HG02981 (cell line): ENCODE data around the gene SIGLEC6.
"Not testable (repeated sequence)": the region's sequence is repeated elsewhere in the genome, so short reads cannot be mapped to it uniquely, and the experiment has no call there.

Experiments used
- ATAC-seq: cut with Tn5 transposase; IDR thresholded peaks from one replicate; pipeline ENCODE4 v1.9.1; 2021; ENCODE audit warnings: mild to moderate bottlenecking, moderate library complexity; ENCODE audit not compliant: unreplicated experiment

SIGLEC6 gene

DNA sequence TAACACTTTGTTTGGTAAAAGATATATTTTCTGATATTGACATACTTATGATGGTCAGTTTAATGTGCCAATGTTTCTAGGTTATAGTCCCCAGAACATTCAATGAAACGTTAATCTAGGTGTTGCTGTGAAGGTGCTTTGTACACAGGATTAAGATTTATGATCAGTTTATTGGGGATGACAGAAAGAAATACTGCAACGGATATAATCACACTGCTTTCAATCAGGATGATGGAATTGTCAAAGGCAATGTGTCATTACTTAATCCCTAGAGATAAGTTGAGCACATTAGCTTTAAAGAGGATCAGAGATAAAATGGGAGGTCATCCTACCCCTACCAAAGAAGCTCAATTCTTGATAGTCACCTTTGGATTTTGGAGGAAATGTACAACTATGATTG is 17.5 kb downstream of the SIGLEC6 start:
- ATAC-seq = no peak

DNA sequence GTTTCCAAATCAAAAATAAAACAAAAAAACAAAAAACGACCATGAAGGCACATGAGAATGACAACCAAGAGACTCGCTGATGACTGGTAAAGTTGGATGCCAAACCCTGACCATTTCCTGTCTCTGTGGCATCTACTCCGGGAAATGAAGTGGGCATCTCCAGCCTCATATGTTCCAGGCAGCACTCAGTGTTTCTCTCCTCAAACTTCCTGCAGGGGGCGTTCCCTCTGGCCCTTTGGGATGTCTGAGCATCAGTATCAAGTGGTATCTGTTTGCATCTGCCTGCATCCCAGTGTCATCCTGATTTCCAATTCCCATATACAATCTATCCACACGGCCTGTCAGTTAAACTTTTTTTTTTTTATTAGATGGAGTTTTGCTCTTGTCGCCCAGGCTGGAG is 20.1 kb downstream of the SIGLEC6 start:
- no peak for ATAC-seq

DNA sequence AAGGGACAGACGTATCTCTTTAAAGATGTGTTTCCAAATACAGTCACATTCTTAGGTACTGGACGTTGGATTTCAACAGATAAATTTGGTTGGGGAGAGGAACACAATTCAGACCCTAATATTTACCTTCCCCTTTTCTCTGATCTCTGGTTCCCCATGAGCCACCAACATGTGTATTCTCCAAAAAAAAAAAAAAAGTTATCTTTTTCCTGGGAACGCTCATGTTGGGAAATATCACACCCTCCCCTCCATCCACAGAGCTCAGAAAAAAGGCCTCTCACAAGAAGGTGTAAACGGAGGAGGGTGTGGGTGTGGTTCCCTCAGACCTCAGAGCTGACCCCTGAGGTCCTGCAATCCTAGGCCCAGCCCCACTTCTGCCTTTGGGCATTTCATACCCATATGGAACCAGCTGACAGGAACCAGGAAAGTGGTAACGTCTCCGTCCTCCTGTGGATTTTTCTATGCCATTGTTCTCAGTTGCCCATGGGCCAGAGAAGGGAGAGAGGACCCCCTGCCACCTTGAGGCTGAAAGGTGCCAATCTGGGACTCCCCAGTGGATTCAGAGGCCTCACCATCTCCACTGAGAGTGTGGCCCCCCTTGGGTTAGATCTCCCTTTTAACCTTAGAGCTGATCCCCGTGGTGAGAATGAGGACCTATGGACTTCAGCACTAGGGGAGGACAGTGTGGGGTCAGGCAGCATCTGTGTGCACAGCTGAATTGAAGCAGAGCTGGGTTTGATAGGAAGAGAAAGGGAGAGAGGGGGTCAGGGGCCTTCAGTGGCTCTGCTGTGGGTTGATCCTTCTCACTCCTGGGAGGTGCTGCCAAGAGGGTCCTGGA is 21.4 kb downstream of the SIGLEC6 start:
- no peak for ATAC-seq

DNA sequence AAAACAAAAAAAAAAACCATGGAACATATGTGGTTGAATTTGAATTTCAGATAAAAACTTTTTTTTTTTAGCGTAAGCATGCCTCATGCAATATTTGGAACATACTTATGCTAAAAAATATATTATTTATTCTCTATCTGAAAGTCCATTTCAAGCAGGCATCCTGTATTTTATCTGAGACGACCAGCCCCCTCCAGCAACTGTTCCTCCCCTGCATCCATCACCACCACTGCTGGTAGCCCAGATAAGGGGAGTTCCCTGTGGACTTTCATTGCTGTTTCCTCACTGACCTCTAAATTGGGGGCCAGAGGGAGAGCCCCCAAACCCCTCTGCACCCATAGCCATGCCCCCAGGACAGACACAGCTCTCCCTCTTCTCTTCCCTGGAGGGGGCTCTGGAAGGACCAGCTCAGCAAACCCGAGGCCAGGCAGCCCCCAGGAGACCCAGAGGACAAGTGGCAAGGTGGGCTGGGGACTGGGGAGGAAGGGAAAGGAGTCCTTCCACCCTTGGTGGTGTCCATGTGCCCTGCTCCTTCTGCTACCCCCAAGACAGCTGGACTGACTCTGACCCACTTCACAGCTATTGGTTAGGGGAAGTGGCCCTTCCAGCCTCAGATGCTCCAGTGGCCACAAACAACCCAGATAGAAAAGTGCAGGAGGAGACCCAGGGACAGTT is 23.3 kb downstream of the SIGLEC6 start:
- no peak for ATAC-seq

DNA sequence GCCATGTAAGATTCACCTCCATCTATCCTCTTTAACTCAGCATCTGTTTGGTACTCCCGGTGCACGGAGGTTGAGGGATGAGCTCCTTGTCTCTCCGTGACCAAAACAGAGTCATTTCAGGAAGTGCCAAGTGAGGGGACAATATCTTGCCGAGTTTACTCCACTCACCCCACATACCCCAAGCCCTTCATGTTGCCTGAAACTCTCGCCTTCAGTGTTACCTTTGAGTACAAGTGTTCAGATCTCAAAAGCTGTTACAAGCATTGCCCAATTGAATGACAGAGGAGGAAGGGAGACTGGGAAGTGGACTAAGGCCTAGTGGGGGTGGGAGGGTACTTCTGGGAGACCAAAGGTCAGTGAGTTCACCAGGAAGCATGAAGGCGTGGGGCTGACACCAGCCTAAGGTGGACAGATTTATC is 23.8 kb downstream of the SIGLEC6 start:
- no peak for ATAC-seq

DNA sequence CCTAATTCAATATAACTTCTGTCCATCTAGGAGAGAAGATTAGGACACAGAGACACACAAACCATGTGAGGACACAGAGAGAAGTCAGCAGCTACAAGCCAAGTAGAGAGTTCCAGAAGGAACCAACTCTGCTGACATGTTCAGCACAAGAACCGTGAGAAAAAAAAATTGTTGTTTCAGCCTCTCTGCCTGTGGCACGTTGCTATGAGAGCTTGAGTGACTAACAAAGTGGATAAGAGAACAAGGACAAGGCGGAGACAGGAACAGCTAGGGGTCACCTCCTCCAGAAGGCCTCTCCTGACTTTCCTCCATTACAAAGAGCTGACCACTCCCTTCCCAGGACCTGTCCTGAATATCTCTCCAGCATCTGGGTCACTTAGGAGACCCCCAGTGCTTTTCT is 24.3 kb downstream of the SIGLEC6 start:
- ATAC-seq = no peak

DNA sequence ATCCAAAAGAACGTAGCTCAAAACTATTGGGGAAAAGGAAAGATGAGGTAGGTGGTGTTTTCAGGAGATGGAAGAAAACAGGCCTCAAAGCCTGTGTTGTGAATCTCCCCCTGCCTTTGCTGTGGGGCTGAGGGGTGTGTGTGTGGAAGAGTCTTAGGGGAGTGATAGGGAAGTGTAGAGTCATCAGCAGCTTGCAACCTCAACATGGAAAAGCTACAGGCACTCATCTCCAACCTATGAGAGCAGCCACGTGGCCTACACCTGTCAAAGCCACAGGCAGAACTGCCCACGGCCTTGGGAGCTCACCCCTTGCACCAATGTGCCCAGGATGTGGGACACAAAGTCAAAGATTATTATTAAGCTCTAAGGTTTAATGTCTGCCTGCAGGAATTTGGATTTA is 25.6 kb downstream of the SIGLEC6 start:
- no peak for ATAC-seq

DNA sequence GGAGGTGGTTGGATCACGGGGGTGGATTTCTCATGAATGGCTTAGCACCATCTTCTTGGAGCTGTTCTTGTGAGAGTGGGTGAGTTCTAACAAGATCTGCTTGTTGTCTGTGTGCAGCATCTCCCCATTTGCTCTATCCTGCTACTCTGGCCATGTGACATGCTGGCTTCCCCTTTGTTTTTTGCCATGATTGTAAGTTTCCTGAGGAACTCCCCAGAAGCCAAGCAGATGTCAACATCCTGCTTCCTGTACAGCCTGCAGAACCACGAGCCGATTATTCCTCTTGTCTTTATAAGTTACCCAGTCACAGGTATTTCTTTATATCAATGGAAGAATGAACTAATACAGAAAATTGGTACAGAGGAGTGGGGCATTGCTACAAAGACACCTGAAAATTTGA is 27.6 kb downstream of the SIGLEC6 start:
- ATAC-seq = no peak

DNA sequence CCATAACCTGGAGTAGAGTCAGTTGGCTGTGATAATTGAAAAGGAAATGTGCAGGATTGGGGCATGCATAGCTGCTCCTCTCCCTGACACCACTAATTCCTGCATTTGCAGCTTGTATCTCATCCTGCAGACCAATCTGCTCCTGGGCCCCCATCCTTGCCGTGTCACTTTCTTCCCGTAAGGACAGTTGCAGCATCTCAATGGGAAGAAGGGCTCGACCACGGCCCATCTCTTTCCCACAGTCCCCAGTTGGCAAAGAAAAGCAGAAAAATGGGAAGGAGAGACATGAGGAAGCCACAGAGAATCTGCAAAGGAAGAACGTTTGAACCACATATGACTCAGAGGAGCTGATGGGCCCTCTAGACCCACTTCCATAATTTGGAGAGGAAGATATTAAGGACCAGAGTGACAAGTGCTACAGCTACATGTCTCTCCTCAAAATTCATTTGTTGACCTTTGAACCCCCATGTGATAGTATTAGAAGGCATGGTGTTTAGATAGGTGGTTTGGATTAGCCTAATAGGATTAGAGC is 28.1 kb downstream of the SIGLEC6 start:
- ATAC-seq = no peak

DNA sequence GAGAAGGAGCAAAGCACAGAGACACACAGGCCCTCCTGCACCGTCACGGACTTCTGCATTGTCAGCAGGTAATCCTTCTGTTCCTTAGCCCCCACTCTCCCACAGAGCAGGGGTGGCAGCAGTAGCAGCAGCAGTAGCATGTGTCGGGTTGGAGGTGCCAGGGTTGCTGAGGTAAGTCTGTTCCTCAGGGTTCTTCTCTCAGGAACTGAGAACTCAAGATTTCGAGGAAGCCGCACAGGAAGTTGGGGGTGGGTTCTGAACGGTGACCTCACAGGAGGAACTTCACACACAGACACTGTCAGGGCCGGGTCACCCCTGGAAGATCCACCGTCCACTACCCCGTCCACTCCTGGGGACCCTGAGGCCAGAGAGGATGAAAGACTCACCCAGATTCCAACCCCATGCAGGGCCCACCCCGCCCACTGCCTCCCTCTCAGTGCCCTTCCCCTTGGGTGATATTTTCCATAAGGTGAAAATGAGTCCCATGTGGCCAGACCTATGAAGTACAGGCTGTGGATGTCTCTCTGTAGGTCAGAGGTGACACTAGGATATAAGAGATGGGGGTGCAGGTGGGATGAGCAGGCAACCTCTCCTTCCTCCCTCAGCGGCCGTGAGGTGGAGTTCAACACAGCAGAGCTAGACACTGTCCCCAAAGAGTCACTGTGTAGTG is 29.7 kb downstream of the SIGLEC6 start, which contains the start of gene SIGLEC12:
Gene SIGLEC12 (minus strand): TSS at position 207 of the 670 bp plus-strand sequence. CDS start 67 bp downstream, at position 140.
- no peak for ATAC-seq

DNA sequence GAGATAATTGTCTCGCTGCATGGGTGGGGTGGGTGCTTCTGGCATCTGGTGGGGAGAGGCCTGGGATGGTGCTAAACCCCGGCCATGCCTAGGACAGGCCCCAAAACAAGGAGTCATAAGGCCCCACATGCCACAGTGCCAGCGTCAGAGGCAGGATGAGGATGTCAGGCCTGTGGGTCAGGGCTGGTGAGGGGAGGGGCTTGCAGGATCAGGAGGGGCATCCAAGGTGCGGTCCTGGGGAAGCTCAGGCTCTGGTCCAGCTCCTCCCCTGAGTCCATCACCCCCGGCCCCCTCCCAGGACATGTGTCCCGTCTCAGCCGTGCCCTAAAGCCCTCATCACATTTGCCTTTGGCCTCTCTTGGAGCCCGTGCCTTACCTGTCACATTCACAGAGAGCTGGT is 30.5 kb downstream of the SIGLEC6 start:
- ATAC-seq = not testable (repeated sequence)

DNA sequence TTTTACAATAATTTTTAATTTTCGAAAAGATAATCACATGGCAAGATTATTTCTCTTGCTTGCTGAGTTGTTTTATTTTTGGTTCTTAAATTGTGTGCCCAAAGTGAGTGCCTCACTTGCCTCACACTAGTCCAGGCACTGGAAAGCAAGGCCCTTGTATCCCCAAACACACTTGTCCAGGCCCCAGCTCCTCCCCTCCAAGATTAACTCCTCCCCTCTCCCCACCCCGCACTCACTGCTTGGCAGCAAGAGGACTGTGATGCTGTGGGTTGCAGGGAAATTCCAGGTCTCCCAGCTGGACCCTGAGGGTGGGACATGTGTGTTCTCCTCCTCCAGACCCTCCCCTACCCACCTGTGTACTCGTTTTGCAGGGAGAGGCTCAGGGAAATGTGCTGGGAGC is 33.8 kb downstream of the SIGLEC6 start:
- ATAC-seq = no peak

DNA sequence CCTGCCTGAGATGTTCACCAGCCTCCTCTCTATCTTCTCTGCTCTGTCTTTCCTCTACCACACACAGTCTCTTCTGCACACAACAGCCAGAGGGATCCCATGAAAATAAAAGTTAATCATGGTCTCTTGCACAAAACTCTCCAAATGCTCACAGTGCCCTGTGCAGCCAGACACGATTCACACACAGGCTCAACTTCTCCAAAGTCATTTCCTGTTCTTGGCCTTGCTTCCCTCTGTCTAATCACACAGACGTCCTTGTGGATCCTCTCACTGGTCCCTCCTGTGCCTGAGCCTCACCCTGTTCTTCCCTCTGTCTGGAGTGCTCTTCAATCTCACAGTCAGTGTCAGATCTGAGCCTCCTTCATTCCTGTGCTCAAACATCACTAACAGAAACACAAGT is 37.7 kb downstream of the SIGLEC6 start:
- no peak for ATAC-seq

DNA sequence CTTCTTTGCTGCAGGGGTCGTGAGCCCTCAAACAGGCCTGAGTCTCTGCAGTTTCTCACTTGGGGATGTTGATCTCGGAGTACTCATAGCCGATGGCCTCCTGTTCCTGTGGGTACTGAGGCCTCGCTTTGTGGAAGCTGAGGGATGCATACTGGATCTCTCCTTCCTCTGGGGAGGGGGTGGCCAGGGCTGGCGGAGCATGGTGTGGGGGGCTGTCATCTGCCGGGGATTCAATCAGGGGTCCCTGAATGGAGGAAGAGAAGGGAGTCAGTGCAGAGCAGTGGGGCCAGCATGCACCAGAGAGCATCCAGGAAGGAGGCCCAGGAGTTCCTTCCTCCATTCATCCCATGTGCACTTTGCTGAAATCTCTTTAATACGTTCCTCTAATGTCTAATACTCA is 39.9 kb downstream of the SIGLEC6 start:
- ATAC-seq = no peak

DNA sequence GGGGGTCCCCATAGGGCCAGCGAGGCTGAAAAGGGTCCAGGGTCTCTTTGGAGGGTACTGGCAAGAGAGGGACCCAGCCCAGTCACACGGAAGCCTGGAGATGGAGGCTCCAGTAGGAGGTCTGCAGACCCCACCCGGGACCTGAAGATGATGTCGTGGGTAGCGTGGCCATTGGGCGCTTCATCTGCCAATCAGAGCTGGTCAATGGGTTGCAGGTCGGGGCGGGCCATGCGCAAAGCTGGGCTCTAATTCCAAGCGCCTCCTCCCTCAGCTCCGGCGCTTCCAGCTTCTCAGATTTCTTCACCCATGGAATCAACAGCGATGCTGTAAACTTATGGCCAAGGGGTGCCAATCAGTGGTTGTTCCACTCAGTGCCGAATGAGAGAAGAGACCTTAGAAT is 40.8 kb downstream of the SIGLEC6 start:
- ATAC-seq = no peak

DNA sequence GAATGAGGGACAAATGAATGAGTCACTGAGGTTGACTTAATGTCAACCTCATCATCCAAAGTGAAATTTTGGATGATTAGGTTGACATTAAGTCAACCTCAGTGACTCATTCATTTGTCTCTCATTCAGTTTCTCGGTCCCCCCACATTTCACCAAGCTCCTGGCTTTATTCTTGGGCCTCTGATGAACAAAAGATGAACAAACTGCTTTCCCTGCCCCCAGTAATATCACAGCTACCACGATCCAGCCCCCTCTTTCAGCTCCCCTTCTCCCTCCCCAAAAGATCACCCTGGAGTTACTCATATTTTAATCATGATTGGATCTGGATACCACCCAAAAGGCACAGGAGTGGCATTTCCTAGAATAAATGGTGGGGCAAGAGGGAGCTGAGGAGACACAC is 42.4 kb downstream of the SIGLEC6 start:
- no peak for ATAC-seq

DNA sequence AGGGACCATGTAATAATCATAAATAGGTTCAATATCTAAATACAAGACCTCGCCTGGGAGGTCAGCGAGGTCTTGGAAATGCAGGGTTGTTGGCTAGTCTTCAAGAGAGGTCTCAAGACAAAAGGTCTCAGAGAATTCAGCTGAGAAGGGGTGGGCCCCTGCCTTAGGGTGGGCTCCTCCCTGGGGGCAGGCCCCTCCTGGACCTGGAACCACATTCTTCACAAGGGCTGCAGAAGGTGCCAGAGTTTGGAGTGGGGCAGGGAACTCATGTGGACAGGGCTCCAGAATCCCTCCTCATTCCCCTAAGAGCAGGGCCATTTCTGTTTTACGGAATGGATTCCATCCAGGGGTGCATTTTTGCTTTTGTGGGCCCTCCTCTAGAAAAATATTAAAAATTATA is 43.0 kb downstream of the SIGLEC6 start:
- ATAC-seq = no peak

DNA sequence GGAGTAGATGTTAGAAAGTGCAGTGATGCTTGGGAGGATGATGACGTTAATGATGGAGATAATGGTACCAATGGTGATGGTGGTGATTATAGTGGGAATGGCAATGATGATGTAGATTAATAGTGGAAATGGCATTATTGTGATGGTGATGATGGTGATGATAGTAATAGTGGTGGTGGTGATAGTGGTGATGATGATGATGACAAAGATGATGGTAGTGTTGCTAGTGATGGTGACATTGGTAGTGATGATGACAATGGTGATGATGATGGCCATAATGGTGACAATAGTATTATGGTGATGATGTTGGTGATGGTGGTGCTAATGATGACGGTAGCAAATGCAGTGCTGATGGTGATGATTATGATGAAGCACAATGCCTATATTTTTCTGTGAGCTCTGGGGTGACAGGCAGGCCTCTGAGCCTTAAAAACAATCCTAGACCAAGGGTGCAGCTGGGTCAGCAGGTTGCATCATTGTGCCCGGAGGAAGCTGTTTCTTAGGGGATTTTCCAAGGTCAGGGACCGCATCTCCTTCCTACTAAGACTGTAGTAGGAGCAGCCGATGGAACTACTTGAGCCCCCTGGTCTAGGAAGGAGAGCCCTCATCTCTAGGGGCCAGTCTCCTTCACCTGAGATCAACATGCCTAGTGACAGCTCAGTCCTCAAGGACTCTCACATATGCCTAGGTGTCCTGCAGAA is 45.4 kb downstream of the SIGLEC6 start:
- ATAC-seq = no peak

DNA sequence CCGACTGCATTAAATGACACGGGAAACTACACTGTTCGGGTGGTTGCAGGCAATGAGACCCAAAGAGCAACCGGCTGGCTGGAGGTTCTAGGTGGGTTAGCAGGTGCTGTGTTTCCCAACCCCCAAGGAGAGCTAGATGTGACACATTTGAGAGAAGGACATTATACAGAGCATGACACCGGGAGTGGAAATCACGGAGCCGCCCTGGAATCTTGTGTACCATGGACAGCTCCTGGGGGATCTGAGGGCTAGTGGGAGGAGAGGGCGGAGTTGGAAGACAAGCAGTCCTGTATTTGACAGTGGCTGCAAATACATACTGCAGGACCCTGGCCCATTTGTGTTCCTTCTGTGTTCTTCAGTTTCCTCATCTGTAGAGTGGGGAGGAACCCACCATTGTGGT is 50.9 kb downstream of the SIGLEC6 start:
- ATAC-seq = no peak

DNA sequence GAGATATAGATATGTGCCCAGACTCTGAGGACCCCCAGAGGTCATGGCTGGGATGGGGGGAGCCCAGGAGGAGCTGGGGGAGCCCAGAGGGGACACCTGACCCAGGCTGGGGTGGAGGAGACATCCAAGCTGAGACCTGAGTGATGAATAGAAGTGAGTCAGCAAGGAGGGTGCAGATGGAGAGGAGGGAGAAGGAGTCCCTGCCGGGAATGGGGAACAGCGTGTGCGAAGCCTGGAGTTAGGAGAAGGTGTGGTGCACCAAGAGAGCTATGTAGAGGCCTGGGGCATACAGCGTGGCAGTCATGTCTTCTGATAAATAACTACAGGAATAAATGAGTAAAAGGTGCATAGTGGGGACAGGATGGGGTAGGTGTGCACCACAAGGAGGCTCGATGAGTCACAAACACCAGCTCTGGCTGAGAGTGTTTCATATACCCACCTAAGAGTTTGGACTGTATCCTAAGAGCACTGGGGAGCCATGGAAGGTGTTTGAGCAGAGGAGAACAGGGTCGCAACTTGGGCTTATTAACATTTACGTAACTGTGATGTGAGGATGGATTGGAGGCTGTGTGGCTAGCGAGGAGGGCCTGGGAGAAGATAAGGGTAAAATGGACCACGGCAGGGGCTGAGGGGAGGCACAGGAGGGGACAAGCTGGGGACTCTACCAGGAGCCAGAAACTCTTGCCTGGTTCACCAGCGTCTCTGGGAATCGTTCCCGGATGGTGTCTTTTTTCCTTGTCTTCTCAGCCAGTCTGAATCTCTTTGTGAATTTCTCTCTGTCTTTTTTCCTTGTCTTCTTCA is 51.7 kb downstream of the SIGLEC6 start:
- ATAC-seq = no peak
